Suprapubic skin (tissue), 3 donors: Measurements from ENCODE around the gene GUCY1A1.

Experiments used
- CTCF ChIP-seq, 2 donors: fragments of 200-600 bp in 1 of 2; fragments of 450-650 bp in 1 of 2; sonication (generic) in 1 of 2; IDR thresholded peaks; one replicate each; pipeline ENCODE4 v1.5.1; 2016 to 2019; ENCODE audit warnings: antibody characterized with exemption in 2 of 2, mild to moderate bottlenecking in 1 of 2, moderate library complexity in 1 of 2
- POLR2AphosphoS5 ChIP-seq, 3 donors: sonication (generic); formaldehyde crosslinking; IDR thresholded peaks; one replicate each; pipeline ENCODE4 v1.6.1; 2017; ENCODE audit warnings: antibody characterized with exemption in 3 of 3

- TF ChIP-seq CTCF (IDR thresholded peaks at IDR 0.05) (no peak), POLR2AphosphoS5 (IDR thresholded peaks at IDR 0.05) (no peak)
These were observed 68.8 kb downstream of the GUCY1A1 start for GRCh38 chr4:155735496-155735895.
